PFSK-1 (cell line): Measurements from ENCODE around the gene NDUFAF2.

Experiments used
- FOXP2 ChIP-seq: optimal IDR thresholded peaks from 2 replicates; pipeline ENCODE3; 2011; ENCODE audit warnings: borderline replicate concordance, control low read depth, inconsistent platforms; ENCODE audit not compliant: insufficient read depth; ENCODE audit errors: extremely low read length, extremely low read depth
- POLR2AphosphoS5 ChIP-seq: IDR thresholded peaks from 2 replicates; pipeline ENCODE4 v1.6.1; 2012; ENCODE audit warnings: low read depth, mild to moderate bottlenecking, control low read depth, low read length, moderate library complexity
- REST ChIP-seq, 2 experiments: IDR thresholded peaks; 2 replicates each; pipeline versions ENCODE4 v1.6.1 to v1.8.0; 2011 to 2012; ENCODE audit warnings: low read depth in 2 of 2, low read length in 2 of 2, control low read depth in 1 of 2, inconsistent platforms in 1 of 2, mild to moderate bottlenecking in 1 of 2, moderate library complexity in 1 of 2; ENCODE audit not compliant: insufficient read depth in 1 of 2
- SIN3A ChIP-seq: IDR thresholded peaks from 2 replicates; pipeline ENCODE4 v1.6.1; 2012; ENCODE audit warnings: mild to moderate bottlenecking, low read length, moderate library complexity, borderline replicate concordance; ENCODE audit not compliant: insufficient read depth
- TAF1 ChIP-seq: IDR thresholded peaks from 2 replicates; pipeline ENCODE4 v1.6.1; 2012; ENCODE audit warnings: low read length, control low read depth, borderline replicate concordance; ENCODE audit not compliant: insufficient read depth

Gene NDUFAF2

GRCh38 chr5:60972231-60972630 lies 27.2 kb downstream of the NDUFAF2 start:
- no peak for TF ChIP-seq POLR2AphosphoS5
- no peak for TF ChIP-seq FOXP2
- TF ChIP-seq SIN3A: no peak

GRCh38 chr5:60977956-60978737 lies 33.1 kb downstream of the NDUFAF2 start:
- TF ChIP-seq FOXP2 (no peak), REST (IDR thresholded peaks at IDR 0.05; ENCODE audit: insufficient read depth in 1 of 2, low read depth in 2 of 2, low read length in 2 of 2) (no peak), POLR2AphosphoS5 (no peak)

- TF ChIP-seq FOXP2 (no peak), REST (IDR thresholded peaks at IDR 0.05; ENCODE audit: insufficient read depth in 1 of 2, low read depth in 2 of 2, low read length in 2 of 2) (no peak), TAF1 (no peak), POLR2AphosphoS5 (no peak), SIN3A (no peak)
Measured at GRCh38 chr5:60978968-60979367, 34.0 kb downstream of the NDUFAF2 start.

- no peak for TF ChIP-seq POLR2AphosphoS5
- no peak for TF ChIP-seq TAF1
- no peak for TF ChIP-seq FOXP2
- no peak for TF ChIP-seq REST (IDR thresholded peaks at IDR 0.05; ENCODE audit: insufficient read depth in 1 of 2, low read depth in 2 of 2, low read length in 2 of 2)
- TF ChIP-seq SIN3A: no peak
Measured at GRCh38 chr5:60980511-60980910, 35.5 kb downstream of the NDUFAF2 start.

GRCh38 chr5:60989790-60990189 lies 44.8 kb downstream of the NDUFAF2 start:
- TF ChIP-seq FOXP2 (no peak), REST (IDR thresholded peaks at IDR 0.05; ENCODE audit: insufficient read depth in 1 of 2, low read depth in 2 of 2, low read length in 2 of 2) (no peak), TAF1 (no peak), POLR2AphosphoS5 (no peak), SIN3A (no peak)
